ENCODE measurements around the gene PAMR1.

PAMR1 gene

DNA sequence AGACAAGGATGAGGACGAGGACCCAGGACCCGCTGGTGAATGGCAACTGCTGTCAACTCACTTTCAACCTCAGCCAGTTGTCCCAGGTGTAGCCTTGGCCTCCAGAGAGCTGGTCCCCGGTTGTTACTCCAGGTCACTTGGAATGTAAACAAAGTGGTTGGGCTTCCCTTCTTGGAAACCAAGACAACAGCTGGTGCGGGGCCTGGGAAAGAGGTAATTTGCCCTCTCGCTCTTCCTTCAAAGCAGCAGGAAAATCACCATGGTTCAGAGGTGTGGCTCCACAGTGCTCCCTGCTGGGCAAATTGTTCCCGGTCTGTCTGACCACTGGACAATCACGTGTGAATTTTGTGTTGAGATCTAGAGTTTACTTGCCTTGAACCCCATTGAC is 121.0 kb downstream of the PAMR1 start:
- H3K9ac ChIP-seq (ENCODE audit: low read depth, low read length, poor library complexity), result no peak overlapping the region
- no peak overlapping the region for H4K91ac ChIP-seq (ENCODE audit: low read depth, low read length, poor library complexity)
- H3K79me1 ChIP-seq (ENCODE audit: low read depth, low read length), result no peaks in the 10 kb centered on the region
- no peak overlapping the region for H3K23ac ChIP-seq (ENCODE audit: low read depth, low read length, poor library complexity)
- H3K4me3 ChIP-seq (ENCODE audit: low read length in 2 of 2), result no peak overlapping the region
- peak overlapping the region; percentile 7 for H2AK5ac ChIP-seq (ENCODE audit: low read depth, low read length)
- no peak overlapping the region for H3K4ac ChIP-seq (ENCODE audit: low read length)
- no CpG with 5 or more reads among the region's 7 CpGs for WGBS, 2 donors (ENCODE audit: extremely low coverage in 2 of 2, insufficient read length in 2 of 2, insufficient replicate concordance in 1 of 2)
- no peak overlapping the region for H3K27ac ChIP-seq (replicated peaks; ENCODE audit: low read length)
- H2BK120ac ChIP-seq (ENCODE audit: low read depth, low read length), result no peak overlapping the region
- H3K9me3 ChIP-seq (replicated peaks in 1 of 2; ENCODE audit: control insufficient read depth in 2 of 2, insufficient read depth in 1 of 2, low read depth in 1 of 2, low read length in 2 of 2), result no peaks in the 10 kb centered on the region
- no peak overlapping the region for H4K8ac ChIP-seq (ENCODE audit: low read depth, low read length)
- no peaks in the 10 kb centered on the region for H3K36me3 ChIP-seq (replicated peaks in 1 of 2; ENCODE audit: control insufficient read depth in 2 of 2, insufficient read depth in 2 of 2, low read length in 2 of 2)
- no peak overlapping the region for H2AFZ ChIP-seq (ENCODE audit: low read length)
- peaks cover 0 to 3% (median 0%) of the 10 kb centered on the region in 3 experiments for H3K27me3 ChIP-seq (ENCODE audit: control insufficient read depth in 3 of 3, insufficient read depth in 3 of 3, low read depth in 1 of 3, low read length in 3 of 3)
- DNase-seq (ENCODE audit: low spot score), result no peak
- H2BK15ac ChIP-seq (ENCODE audit: low read length), result no peak overlapping the region
- no peak overlapping the region for H3K14ac ChIP-seq (ENCODE audit: low read length)
- H3K18ac ChIP-seq (ENCODE audit: low read length), result no peak overlapping the region
- H2BK12ac ChIP-seq (ENCODE audit: low read length), result no peak overlapping the region
- H3K4me2 ChIP-seq (ENCODE audit: insufficient read depth, low read length, poor library complexity, severe bottlenecking), result no peak overlapping the region
- H3K4me1 ChIP-seq (ENCODE audit: control insufficient read depth in 2 of 2, insufficient read depth in 1 of 2, low read depth in 1 of 2, low read length in 2 of 2), result no peaks in the 10 kb centered on the region
- no peak overlapping the region for H2BK5ac ChIP-seq (ENCODE audit: low read length)

DNA sequence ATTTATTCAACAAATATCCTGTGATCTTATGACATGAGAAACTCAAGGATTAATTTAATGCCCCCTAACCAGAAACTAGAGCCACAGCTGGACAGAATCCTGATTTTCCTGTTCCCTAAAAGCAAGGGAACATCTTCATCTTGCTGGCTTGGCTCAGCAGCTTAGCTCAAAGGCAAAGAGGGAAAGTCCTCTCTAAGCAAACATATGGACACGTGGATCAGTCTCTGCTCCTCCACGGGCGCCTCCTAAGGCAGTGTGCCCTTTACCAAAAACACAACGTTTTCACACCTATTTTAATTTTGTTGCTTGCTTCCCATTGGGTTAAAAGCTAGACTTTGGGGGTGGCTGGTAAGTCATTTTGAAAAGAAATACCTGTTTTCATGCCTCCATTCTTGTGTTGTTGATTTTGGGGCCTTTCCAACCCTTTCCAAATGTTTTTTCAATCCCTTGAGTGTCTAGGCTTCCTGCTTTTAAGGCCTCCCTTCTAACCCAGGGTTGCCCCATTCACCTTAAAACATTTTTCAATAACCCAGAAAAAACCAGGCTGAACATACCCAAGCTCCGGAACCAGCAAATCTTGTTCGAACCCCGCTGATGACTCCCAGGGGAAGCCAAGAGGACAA is 121.5 kb downstream of the PAMR1 start:
- Histone ChIP-seq H3K27me3 (ENCODE audit: control insufficient read depth in 3 of 3, insufficient read depth in 3 of 3, low read depth in 1 of 3, low read length in 3 of 3) (peaks cover 0 to 3% (median 0%) of the 10 kb centered on the region in 3 experiments), H2AFZ (ENCODE audit: low read length) (no peak overlapping the region), H3K4me3 (ENCODE audit: low read length in 2 of 2) (no peak overlapping the region), H3K4me1 (ENCODE audit: control insufficient read depth in 2 of 2, insufficient read depth in 1 of 2, low read depth in 1 of 2, low read length in 2 of 2) (no peaks in the 10 kb centered on the region), H4K8ac (ENCODE audit: low read depth, low read length) (no peak overlapping the region), H3K9ac (ENCODE audit: low read depth, low read length, poor library complexity) (no peak overlapping the region), H2AK5ac (ENCODE audit: low read depth, low read length) (peak overlapping the region; percentile 7), H2BK12ac (ENCODE audit: low read length) (no peak overlapping the region), H2BK120ac (ENCODE audit: low read depth, low read length) (no peak overlapping the region), H2BK5ac (ENCODE audit: low read length) (no peak overlapping the region), H3K4me2 (ENCODE audit: insufficient read depth, low read length, poor library complexity, severe bottlenecking) (no peak overlapping the region), H3K14ac (ENCODE audit: low read length) (no peak overlapping the region), H3K9me3 (replicated peaks in 1 of 2; ENCODE audit: control insufficient read depth in 2 of 2, insufficient read depth in 1 of 2, low read depth in 1 of 2, low read length in 2 of 2) (no peaks in the 10 kb centered on the region), H3K18ac (ENCODE audit: low read length) (no peak overlapping the region), H3K27ac (replicated peaks; ENCODE audit: low read length) (no peak overlapping the region), H3K36me3 (replicated peaks in 1 of 2; ENCODE audit: control insufficient read depth in 2 of 2, insufficient read depth in 2 of 2, low read length in 2 of 2) (no peaks in the 10 kb centered on the region), H3K23ac (ENCODE audit: low read depth, low read length, poor library complexity) (no peak overlapping the region), H3K4ac (ENCODE audit: low read length) (no peak overlapping the region), H2BK15ac (ENCODE audit: low read length) (no peak overlapping the region), H4K91ac (ENCODE audit: low read depth, low read length, poor library complexity) (no peak overlapping the region), H3K79me1 (ENCODE audit: low read depth, low read length) (no peaks in the 10 kb centered on the region)
- no peak for DNase-seq (ENCODE audit: low spot score)
- no CpG with 5 or more reads among the region's 7 CpGs for WGBS, 2 donors (ENCODE audit: extremely low coverage in 2 of 2, insufficient read length in 2 of 2, insufficient replicate concordance in 1 of 2)

DNA sequence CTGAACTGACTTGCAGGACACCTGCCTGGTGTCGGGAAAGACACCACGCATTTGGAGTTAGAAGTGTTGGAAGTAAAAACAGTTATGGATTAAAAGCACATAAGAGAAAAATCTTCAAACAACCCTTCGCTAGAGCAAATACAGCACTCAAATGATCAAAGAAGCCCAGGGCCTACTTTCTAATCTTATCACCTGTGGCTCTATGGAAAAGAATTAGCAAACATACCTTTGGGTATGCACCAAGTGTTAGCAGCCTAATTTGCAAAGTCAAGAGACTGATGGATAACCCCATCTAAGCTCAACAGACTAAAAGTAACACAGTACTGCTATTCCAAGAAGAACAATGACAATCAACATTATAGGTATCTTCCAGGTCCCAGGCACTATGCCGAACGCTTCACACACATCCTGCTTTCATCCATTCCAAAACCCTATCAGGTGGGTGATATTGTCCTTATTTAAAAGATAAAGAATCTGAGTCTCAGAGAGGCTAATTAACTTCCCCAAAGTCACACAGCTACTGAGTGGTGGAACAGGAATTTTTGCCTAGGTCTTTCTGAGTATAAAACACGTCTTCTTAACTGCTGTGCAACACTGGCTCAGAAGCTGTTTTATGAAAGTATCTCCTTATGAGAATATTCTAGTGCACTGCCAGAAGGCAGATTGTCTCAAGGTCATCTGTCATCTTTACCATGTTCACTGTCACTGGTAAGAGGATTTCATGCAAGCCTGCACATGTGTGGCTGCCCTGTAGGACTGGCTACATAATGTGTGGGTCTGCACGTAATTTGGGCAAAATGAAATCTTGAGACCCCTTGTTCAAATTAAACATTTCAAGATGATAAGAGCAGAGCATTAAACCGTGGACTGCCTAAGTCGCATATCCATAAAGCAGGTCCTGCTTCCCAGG is 122.4 kb downstream of the PAMR1 start:
- Histone ChIP-seq H3K79me1 (ENCODE audit: low read depth, low read length) (no peaks in the 10 kb centered on the region), H3K18ac (ENCODE audit: low read length) (no peak overlapping the region), H2BK12ac (ENCODE audit: low read length) (no peak overlapping the region), H2BK15ac (ENCODE audit: low read length) (no peak overlapping the region), H3K14ac (ENCODE audit: low read length) (no peak overlapping the region), H4K8ac (ENCODE audit: low read depth, low read length) (no peak overlapping the region), H3K27me3 (ENCODE audit: control insufficient read depth in 3 of 3, insufficient read depth in 3 of 3, low read depth in 1 of 3, low read length in 3 of 3) (peaks cover 0 to 3% (median 0%) of the 10 kb centered on the region in 3 experiments), H2AK5ac (ENCODE audit: low read depth, low read length) (no peak overlapping the region), H4K91ac (ENCODE audit: low read depth, low read length, poor library complexity) (no peak overlapping the region), H3K23ac (ENCODE audit: low read depth, low read length, poor library complexity) (no peak overlapping the region), H3K9me3 (replicated peaks in 1 of 2; ENCODE audit: control insufficient read depth in 2 of 2, insufficient read depth in 1 of 2, low read depth in 1 of 2, low read length in 2 of 2) (no peaks in the 10 kb centered on the region), H3K4me3 (ENCODE audit: low read length in 2 of 2) (no peak overlapping the region), H3K36me3 (replicated peaks in 1 of 2; ENCODE audit: control insufficient read depth in 2 of 2, insufficient read depth in 2 of 2, low read length in 2 of 2) (no peaks in the 10 kb centered on the region), H3K9ac (ENCODE audit: low read depth, low read length, poor library complexity) (no peak overlapping the region), H3K4ac (ENCODE audit: low read length) (no peak overlapping the region), H2AFZ (ENCODE audit: low read length) (no peak overlapping the region), H2BK5ac (ENCODE audit: low read length) (no peak overlapping the region), H2BK120ac (ENCODE audit: low read depth, low read length) (no peak overlapping the region), H3K4me2 (ENCODE audit: insufficient read depth, low read length, poor library complexity, severe bottlenecking) (no peak overlapping the region), H3K4me1 (ENCODE audit: control insufficient read depth in 2 of 2, insufficient read depth in 1 of 2, low read depth in 1 of 2, low read length in 2 of 2) (no peaks in the 10 kb centered on the region), H3K27ac (replicated peaks; ENCODE audit: low read length) (no peak overlapping the region)
- no CpG with 5 or more reads among the region's 9 CpGs for WGBS, 2 donors (ENCODE audit: extremely low coverage in 2 of 2, insufficient read length in 2 of 2, insufficient replicate concordance in 1 of 2)
- no peak for DNase-seq (ENCODE audit: low spot score)

DNA sequence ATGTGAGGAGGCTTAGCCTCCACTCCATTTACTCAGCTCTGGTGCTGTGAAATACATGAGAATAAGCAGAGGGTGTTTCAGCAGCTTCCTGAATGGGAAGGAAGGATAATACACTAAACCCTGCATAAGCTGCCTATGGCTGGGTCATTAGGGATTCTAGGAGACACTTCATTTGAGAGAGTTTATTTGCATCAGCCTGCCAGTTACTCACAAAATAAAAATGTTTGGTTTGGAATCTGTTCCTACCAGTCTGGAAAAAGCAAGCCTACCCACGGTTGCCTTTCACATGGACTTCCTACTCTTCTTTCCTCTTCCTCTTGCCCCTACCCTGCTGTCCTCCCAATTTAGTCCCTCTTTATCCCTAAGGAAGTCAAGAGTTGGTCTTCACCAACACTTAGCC is 126.5 kb downstream of the PAMR1 start:
- Histone ChIP-seq H3K27ac (replicated peaks; ENCODE audit: low read length) (no peak overlapping the region), H2BK120ac (ENCODE audit: low read depth, low read length) (no peak overlapping the region), H3K9me3 (replicated peaks in 1 of 2; ENCODE audit: control insufficient read depth in 2 of 2, insufficient read depth in 1 of 2, low read depth in 1 of 2, low read length in 2 of 2) (no peaks in the 10 kb centered on the region), H3K4ac (ENCODE audit: low read length) (no peak overlapping the region), H3K4me3 (ENCODE audit: low read length in 2 of 2) (no peak overlapping the region), H2BK12ac (ENCODE audit: low read length) (no peak overlapping the region), H3K36me3 (replicated peaks in 1 of 2; ENCODE audit: control insufficient read depth in 2 of 2, insufficient read depth in 2 of 2, low read length in 2 of 2) (no peaks in the 10 kb centered on the region), H3K79me1 (ENCODE audit: low read depth, low read length) (no peaks in the 10 kb centered on the region), H2BK5ac (ENCODE audit: low read length) (no peak overlapping the region), H3K4me1 (ENCODE audit: control insufficient read depth in 2 of 2, insufficient read depth in 1 of 2, low read depth in 1 of 2, low read length in 2 of 2) (no peaks in the 10 kb centered on the region), H2BK15ac (ENCODE audit: low read length) (no peak overlapping the region), H3K14ac (ENCODE audit: low read length) (no peak overlapping the region), H2AFZ (ENCODE audit: low read length) (no peak overlapping the region), H3K23ac (ENCODE audit: low read depth, low read length, poor library complexity) (no peak overlapping the region), H4K8ac (ENCODE audit: low read depth, low read length) (no peak overlapping the region), H4K91ac (ENCODE audit: low read depth, low read length, poor library complexity) (no peak overlapping the region), H3K18ac (ENCODE audit: low read length) (no peak overlapping the region), H3K9ac (ENCODE audit: low read depth, low read length, poor library complexity) (no peak overlapping the region), H2AK5ac (ENCODE audit: low read depth, low read length) (no peak overlapping the region), H3K4me2 (ENCODE audit: insufficient read depth, low read length, poor library complexity, severe bottlenecking) (no peak overlapping the region), H3K27me3 (ENCODE audit: control insufficient read depth in 3 of 3, insufficient read depth in 3 of 3, low read depth in 1 of 3, low read length in 3 of 3) (peaks cover 0 to 7% (median 0%) of the 10 kb centered on the region in 3 experiments)
- WGBS, 2 donors (ENCODE audit: extremely low coverage in 2 of 2, insufficient read length in 2 of 2, insufficient replicate concordance in 1 of 2), result no CpG with 5 or more reads among the region's 1 CpG
- no peak for DNase-seq (ENCODE audit: low spot score)

All from neuronal stem cell (in vitro differentiated cells).